ENCODE measurements around the gene RABGGTA. TPM values are rescaled to one million over a fixed set of nuclear protein-coding genes. Genes with fewer than 3 reads are reported as not detected.

Gene RABGGTA
- total RNA-seq, 1 donor from 2014 or later, result 27.0 TPM

GRCh38 chr14:24311837-24312615 lies 40.6 kb upstream of the RABGGTA start:
- Mint-ChIP-seq H3K4me1 (ENCODE audit: low read depth) (peaks cover 6% of the 10 kb centered on the region), H3K27me3 (ENCODE audit: low read depth) (no peaks in the 10 kb centered on the region), H3K36me3 (ENCODE audit: low read depth) (peaks cover 4% of the 10 kb centered on the region), H3K27ac (ENCODE audit: unreplicated experiment) (no peak overlapping the region), H3K9me3 (ENCODE audit: low read depth) (no peaks in the 10 kb centered on the region), H3K4me3 (ENCODE audit: unreplicated experiment) (no peak overlapping the region)
- no peak for DNase-seq (ENCODE audit: low spot score)
- TF ChIP-seq, protein P1, sequence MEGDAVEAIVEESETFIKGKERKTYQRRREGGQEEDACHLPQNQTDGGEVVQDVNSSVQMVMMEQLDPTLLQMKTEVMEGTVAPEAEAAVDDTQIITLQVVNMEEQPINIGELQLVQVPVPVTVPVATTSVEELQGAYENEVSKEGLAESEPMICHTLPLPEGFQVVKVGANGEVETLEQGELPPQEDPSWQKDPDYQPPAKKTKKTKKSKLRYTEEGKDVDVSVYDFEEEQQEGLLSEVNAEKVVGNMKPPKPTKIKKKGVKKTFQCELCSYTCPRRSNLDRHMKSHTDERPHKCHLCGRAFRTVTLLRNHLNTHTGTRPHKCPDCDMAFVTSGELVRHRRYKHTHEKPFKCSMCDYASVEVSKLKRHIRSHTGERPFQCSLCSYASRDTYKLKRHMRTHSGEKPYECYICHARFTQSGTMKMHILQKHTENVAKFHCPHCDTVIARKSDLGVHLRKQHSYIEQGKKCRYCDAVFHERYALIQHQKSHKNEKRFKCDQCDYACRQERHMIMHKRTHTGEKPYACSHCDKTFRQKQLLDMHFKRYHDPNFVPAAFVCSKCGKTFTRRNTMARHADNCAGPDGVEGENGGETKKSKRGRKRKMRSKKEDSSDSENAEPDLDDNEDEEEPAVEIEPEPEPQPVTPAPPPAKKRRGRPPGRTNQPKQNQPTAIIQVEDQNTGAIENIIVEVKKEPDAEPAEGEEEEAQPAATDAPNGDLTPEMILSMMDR (IDR thresholded peaks at IDR 0.05), result no peak

GRCh38 chr14:24310646-24311604 lies 39.5 kb upstream of the RABGGTA start, which contains the start of gene LTB4R:
TSS of gene LTB4R (plus strand) at chr14:24311502. CDS start at chr14:24315652, 4,150 bp downstream.
- H3K36me3 Mint-ChIP-seq (ENCODE audit: low read depth), result peaks cover 8% of the 10 kb centered on the region
- no peak within 1 kb of the TSS for H3K27ac Mint-ChIP-seq (ENCODE audit: unreplicated experiment)
- TF ChIP-seq, protein P1 (IDR thresholded peaks at IDR 0.05), result no peak
- no peak for DNase-seq (ENCODE audit: low spot score)
- no peaks in the 10 kb centered on the region for H3K9me3 Mint-ChIP-seq (ENCODE audit: low read depth)
- peaks cover 6% of the 10 kb centered on the region for H3K4me1 Mint-ChIP-seq (ENCODE audit: low read depth)
- H3K4me3 Mint-ChIP-seq (ENCODE audit: unreplicated experiment), result no peak within 1 kb of the TSS
- H3K27me3 Mint-ChIP-seq (ENCODE audit: low read depth), result no peaks in the 10 kb centered on the region

DNA sequence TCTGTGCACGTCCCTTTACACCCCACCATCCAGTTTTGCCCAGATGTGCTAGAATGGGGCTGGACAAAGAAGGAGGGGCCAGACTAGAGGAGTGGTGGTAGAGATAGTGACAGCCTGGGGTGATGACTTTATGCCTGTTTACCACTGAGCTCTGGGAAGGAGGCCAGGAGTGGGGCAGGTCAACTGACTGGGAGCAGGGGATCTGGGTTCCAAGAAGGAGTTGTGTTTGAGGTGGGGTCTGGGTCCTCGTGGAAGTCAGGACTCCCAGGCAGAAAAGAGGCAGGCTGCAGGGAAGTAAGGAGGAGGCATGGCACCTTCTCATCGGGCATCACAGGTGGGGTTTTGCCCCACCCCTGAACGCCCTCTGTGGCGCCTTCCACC lies 38.9 kb upstream of the RABGGTA start:
- Mint-ChIP-seq H3K27ac (ENCODE audit: unreplicated experiment) (no peak overlapping the region), H3K36me3 (ENCODE audit: low read depth) (peaks cover 12% of the 10 kb centered on the region), H3K9me3 (ENCODE audit: low read depth) (no peaks in the 10 kb centered on the region), H3K4me1 (ENCODE audit: low read depth) (peaks cover 6% of the 10 kb centered on the region), H3K4me3 (ENCODE audit: unreplicated experiment) (no peak overlapping the region), H3K27me3 (ENCODE audit: low read depth) (no peaks in the 10 kb centered on the region)
- no peak for DNase-seq (ENCODE audit: low spot score)
- TF ChIP-seq, protein P1 (IDR thresholded peaks at IDR 0.05), result no peak

DNA sequence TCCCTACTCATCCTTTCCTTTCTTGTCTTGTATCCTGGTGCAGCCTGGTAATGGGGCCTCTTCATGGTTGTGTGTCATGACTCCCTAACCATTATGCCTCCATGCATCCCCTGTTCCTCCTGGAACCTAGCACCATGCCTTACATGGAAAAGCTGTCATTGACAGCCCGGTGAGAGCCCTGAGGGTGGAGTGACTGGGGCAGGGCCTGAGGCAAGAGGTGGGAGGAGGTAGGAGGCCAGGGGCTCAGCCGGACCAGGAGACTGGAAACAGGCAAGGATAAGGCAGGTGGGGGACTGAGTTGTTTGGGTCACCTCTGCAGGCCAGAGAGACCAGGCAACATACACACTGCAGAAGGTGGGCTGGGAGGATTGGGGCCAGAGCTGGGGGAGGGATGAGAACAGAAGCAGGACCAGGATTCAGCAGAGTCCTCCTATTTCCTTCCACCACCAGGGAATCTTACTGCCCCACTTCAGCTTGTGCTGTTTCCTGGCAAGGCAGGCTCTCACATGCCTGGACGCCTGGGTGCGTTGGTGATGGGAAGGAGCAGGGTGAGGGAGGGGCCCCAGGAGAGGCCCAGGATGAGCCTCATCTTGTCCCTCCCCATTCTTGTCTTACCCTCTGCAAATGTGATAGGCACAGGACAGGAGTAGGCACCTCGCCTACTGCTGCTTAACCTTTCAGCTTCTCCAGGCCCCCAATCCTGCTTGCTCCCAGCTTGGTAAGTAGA lies 38.3 kb upstream of the RABGGTA start, which contains the start of gene LTB4R2:
LTB4R2 (plus strand) TSS at position 603 of the 727 bp plus-strand sequence. CDS start 525 bp downstream, outside the sequence.
- no peaks in the 10 kb centered on the region for H3K27me3 Mint-ChIP-seq (ENCODE audit: low read depth)
- peaks cover 6% of the 10 kb centered on the region for H3K4me1 Mint-ChIP-seq (ENCODE audit: low read depth)
- DNase-seq (ENCODE audit: low spot score), result no peak
- H3K9me3 Mint-ChIP-seq (ENCODE audit: low read depth), result no peaks in the 10 kb centered on the region
- H3K4me3 Mint-ChIP-seq (ENCODE audit: unreplicated experiment), result no peak within 1 kb of the TSS
- TF ChIP-seq, protein P1 (IDR thresholded peaks at IDR 0.05), result no peak
- peaks cover 18% of the 10 kb centered on the region for H3K36me3 Mint-ChIP-seq (ENCODE audit: low read depth)
- H3K27ac Mint-ChIP-seq (ENCODE audit: unreplicated experiment), result no peak within 1 kb of the TSS
